Fibroblast of lung (primary cell): Measurements from ENCODE around the gene EFR3B. TPM values are rescaled to one million over a fixed set of nuclear protein-coding genes. Genes with fewer than 3 reads are reported as not detected.

Experiments used
- DNase-seq, 2 donors: peaks; one replicate each; pipeline versions ENCODE4 v3.0.0 to v3.0.0-alpha.2; 2010; ENCODE audit warnings: low read depth in 2 of 2
- H2AFZ ChIP-seq: 2 replicates; pipeline ENCODE4 v1.5.1; 2012; ENCODE audit warnings: low read length, control low read depth, inconsistent platforms
- H3K27ac ChIP-seq: 2 replicates; pipeline ENCODE4 v1.5.1; 2011; ENCODE audit warnings: low read length, control low read depth; ENCODE audit not compliant: insufficient read depth
- H3K27me3 ChIP-seq: 2 replicates; pipeline ENCODE4 v1.5.1; 2011; ENCODE audit warnings: mild to moderate bottlenecking, low read length; ENCODE audit not compliant: control insufficient read depth, insufficient read depth
- H3K36me3 ChIP-seq: 2 replicates; pipeline ENCODE4 v1.5.1; 2011; ENCODE audit warnings: low read length; ENCODE audit not compliant: control insufficient read depth, insufficient read depth
- H3K4me1 ChIP-seq: 2 replicates; pipeline ENCODE4 v1.5.1; 2011; ENCODE audit warnings: low read length; ENCODE audit not compliant: control insufficient read depth, insufficient read depth; ENCODE audit errors: extremely low read depth
- H3K4me2 ChIP-seq: 2 replicates; pipeline ENCODE4 v1.5.1; 2011; ENCODE audit warnings: low read length, control low read depth; ENCODE audit not compliant: insufficient read depth; ENCODE audit errors: extremely low read depth
- H3K4me3 ChIP-seq, 4 experiments: fragments of 200-600 bp in 1 of 4; sonication (generic) in 1 of 4; replicated peaks in 1 of 4; 2 replicates each; pipeline ENCODE4 v1.5.1; 2011 to 2016; ENCODE audit warnings: low read length in 4 of 4, low read depth in 3 of 4, mild to moderate bottlenecking in 3 of 4, control low read depth in 2 of 4, inconsistent platforms in 1 of 4, mixed read lengths in 1 of 4; ENCODE audit not compliant: insufficient read depth in 1 of 4; ENCODE audit errors: control extremely low read depth in 1 of 4
- H3K79me2 ChIP-seq: 2 replicates; pipeline ENCODE4 v1.5.1; 2012; ENCODE audit warnings: mild to moderate bottlenecking, low read length, inconsistent platforms; ENCODE audit not compliant: control insufficient read depth, insufficient read depth
- H3K9ac ChIP-seq: 2 replicates; pipeline ENCODE4 v1.5.1; 2011; ENCODE audit warnings: mild to moderate bottlenecking, low read length, control low read depth; ENCODE audit not compliant: insufficient read depth
- H3K9me3 ChIP-seq: 2 replicates; pipeline ENCODE4 v1.5.1; 2012; ENCODE audit warnings: low read depth, low read length; ENCODE audit not compliant: control insufficient read depth, insufficient read depth
- H4K20me1 ChIP-seq: 2 replicates; pipeline ENCODE4 v1.5.1; 2011; ENCODE audit warnings: low read length; ENCODE audit not compliant: control insufficient read depth, insufficient read depth; ENCODE audit errors: extremely low read depth
- EZH2 ChIP-seq: IDR thresholded peaks from 2 replicates; pipeline ENCODE4 v1.5.1; 2012; ENCODE audit warnings: low read length, control low read depth, mild to moderate bottlenecking; ENCODE audit errors: missing control alignments
- polyA plus RNA-seq, 2 donors: library from polyadenylated mRNA; depleted of rRNA in 1 of 2; stranded (reverse) in 1 of 2; unstranded in 1 of 2; fragments of >200 nt; gene quantifications; 2 replicates each; pipeline ENCODE4 v1.2.1, GENCODE V29; 2011 to 2012; ENCODE audit warnings: missing spikeins in 1 of 2
- total RNA-seq: library from RNA; depleted of rRNA; stranded (reverse); fragments of >200 nt; gene quantifications from 2 replicates; pipeline ENCODE4 v1.2.1, GENCODE V29; 2014
- TF ChIP-seq, protein P1 (sequence below), 2 donors: IDR thresholded peaks in 1 of 2; conservative IDR thresholded peaks in 1 of 2; 1 replicate in 1 of 2; 2 replicates in 1 of 2; pipeline ENCODE4 v1.5.1; 2011 to 2012; ENCODE audit warnings: low read length in 2 of 2, control low read depth in 1 of 2, inconsistent platforms in 1 of 2, low read depth in 1 of 2, mild to moderate bottlenecking in 1 of 2

Gene EFR3B
- total and polyA plus RNA-seq, 2 donors (not counting 1 experiment from before 2014, with no cell fraction given): 0.03 to 0.50 TPM

DNA sequence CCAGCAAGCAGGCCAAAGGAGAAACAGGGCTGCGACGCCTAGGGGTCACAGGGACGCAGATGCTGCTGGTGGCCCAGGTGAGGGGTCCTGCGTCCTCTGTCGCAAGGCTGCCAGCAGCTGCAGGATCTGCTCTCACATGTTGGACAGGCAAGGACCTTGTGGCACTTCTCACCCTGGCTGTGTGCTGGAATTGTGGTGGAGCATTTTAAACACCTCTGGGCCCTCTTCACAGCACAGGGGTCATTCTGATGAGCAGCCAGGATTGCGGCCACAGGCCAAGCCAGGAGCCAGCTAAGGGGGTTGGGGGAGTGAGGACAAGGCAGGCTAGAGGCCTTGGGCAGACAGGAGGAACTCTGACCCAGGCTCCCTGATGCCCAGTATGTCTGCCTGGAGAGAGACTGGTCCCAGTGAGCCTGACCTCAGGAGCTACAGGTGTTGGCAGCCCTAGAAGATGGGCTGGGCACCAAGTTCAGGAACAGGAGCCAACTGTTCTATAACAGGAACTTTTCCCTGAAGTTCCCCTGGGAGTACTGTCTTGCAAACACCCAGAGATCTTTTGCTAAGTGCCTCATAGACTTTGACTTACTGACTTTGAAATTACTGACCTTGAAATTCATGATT is 40.2 kb downstream of the EFR3B start:
- no peak overlapping the region for H3K9ac ChIP-seq
- H4K20me1 ChIP-seq: no peaks in the 10 kb centered on the region
- no peak overlapping the region for H3K4me2 ChIP-seq
- no peak overlapping the region for H3K4me3 ChIP-seq
- no peaks in the 10 kb centered on the region for H3K79me2 ChIP-seq
- H3K27ac ChIP-seq: no peak overlapping the region
- no peak overlapping the region for H2AFZ ChIP-seq
- H3K36me3 ChIP-seq: no peaks in the 10 kb centered on the region
- DNase-seq: no peak
- TF ChIP-seq, protein P1, sequence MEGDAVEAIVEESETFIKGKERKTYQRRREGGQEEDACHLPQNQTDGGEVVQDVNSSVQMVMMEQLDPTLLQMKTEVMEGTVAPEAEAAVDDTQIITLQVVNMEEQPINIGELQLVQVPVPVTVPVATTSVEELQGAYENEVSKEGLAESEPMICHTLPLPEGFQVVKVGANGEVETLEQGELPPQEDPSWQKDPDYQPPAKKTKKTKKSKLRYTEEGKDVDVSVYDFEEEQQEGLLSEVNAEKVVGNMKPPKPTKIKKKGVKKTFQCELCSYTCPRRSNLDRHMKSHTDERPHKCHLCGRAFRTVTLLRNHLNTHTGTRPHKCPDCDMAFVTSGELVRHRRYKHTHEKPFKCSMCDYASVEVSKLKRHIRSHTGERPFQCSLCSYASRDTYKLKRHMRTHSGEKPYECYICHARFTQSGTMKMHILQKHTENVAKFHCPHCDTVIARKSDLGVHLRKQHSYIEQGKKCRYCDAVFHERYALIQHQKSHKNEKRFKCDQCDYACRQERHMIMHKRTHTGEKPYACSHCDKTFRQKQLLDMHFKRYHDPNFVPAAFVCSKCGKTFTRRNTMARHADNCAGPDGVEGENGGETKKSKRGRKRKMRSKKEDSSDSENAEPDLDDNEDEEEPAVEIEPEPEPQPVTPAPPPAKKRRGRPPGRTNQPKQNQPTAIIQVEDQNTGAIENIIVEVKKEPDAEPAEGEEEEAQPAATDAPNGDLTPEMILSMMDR (conservative IDR thresholded peaks at IDR 0.05 in 1 of 2, IDR thresholded peaks at IDR 0.05 in 1 of 2; ENCODE audit: low read depth in 1 of 2, low read length in 2 of 2): no peak
- no peak for TF ChIP-seq EZH2
- peaks cover 4% of the 10 kb centered on the region for H3K4me1 ChIP-seq
- H3K27me3 ChIP-seq: peaks cover 8% of the 10 kb centered on the region
- no peaks in the 10 kb centered on the region for H3K9me3 ChIP-seq

DNA sequence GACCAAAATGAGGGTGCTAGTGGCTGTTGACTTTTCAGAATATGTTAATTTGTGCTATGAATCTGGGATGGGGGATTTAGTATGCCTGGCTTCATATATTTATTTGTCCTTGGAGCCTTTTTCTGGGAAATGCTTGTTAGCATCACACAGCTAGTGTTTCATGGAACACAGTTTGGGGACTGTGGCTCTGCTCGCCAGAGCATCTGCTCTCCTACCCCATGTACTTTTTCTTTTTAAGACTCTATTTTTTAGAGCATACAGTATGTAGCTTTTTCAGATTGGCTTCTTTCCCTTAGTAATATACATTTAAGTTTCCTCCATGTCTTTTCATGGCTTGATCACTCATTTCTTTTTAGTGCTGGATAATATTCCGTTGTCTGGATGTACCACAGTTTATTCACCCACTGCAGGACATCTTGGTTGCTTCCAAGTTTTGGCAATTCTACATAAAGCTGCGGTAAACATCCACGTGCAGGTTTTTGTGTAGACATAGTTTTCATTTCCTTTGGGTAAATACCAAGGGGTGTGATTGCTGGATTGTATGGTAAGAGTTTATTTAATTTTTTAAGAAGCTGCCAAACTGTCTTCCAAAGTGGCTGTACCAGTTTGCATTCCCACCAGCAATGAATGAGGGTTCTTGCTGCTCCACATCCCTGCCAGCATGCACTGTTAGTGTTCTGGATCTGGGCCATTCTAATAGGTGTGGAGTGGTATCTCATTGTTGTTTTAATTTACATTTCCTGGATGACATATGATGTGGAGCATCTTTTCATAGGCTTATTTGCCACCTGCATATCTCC is 44.1 kb downstream of the EFR3B start:
- TF ChIP-seq, protein P1 (conservative IDR thresholded peaks at IDR 0.05 in 1 of 2, IDR thresholded peaks at IDR 0.05 in 1 of 2; ENCODE audit: low read depth in 1 of 2, low read length in 2 of 2): no peak
- no peak for TF ChIP-seq EZH2
- no peaks in the 10 kb centered on the region for H3K9me3 ChIP-seq
- no peaks in the 10 kb centered on the region for H3K79me2 ChIP-seq
- H3K36me3 ChIP-seq: no peaks in the 10 kb centered on the region
- H2AFZ ChIP-seq: no peak overlapping the region
- no peaks in the 10 kb centered on the region for H4K20me1 ChIP-seq
- no peak overlapping the region for H3K27ac ChIP-seq
- H3K4me2 ChIP-seq: no peak overlapping the region
- no peak overlapping the region for H3K4me3 ChIP-seq
- DNase-seq: no peak
- H3K4me1 ChIP-seq: no peaks in the 10 kb centered on the region
- H3K9ac ChIP-seq: no peak overlapping the region
- H3K27me3 ChIP-seq: peaks cover 8% of the 10 kb centered on the region

DNA sequence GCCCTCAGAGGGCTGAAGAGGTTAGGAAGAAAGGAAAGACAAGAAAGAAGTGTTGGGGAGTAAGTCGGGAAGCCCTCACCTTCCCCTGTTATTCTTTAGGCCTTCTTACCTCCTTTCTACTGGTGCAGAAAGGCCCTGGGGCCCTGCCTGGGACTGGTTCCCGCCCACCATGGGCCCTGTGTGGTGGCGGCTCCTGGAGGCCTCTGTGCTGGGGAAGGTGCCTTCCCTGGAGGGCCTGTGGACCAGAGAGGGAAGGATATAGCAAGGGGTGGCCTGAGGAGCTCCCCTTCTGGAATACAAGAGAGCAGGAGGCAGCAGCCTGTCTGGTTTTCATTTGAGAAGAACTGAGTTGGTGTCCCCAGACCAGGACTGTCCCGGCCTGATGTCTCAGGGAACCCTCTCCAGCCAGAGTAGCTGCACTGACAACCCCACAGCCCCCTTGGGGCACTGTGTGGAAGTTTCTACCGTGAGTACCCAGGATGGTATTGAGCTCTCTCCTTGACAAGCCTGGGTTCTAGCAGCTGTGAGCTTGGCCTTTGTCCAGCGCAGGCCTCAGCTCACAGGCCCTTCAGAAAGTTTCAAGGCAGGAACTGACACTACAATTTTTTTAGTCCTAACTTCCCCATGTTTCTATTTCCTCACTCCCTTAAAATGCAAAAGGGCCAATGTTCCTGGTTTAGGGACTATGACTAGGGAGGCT is 47.1 kb downstream of the EFR3B start:
- no peak for DNase-seq
- Histone ChIP-seq H3K36me3 (no peaks in the 10 kb centered on the region), H2AFZ (no peak overlapping the region), H3K4me3 (no peak overlapping the region), H3K9ac (no peak overlapping the region), H4K20me1 (no peaks in the 10 kb centered on the region), H3K79me2 (no peaks in the 10 kb centered on the region), H3K27ac (no peak overlapping the region), H3K4me1 (no peaks in the 10 kb centered on the region), H3K27me3 (no peaks in the 10 kb centered on the region), H3K9me3 (no peaks in the 10 kb centered on the region), H3K4me2 (no peak overlapping the region)
- no peak for TF ChIP-seq EZH2
- TF ChIP-seq, protein P1 (conservative IDR thresholded peaks at IDR 0.05 in 1 of 2, IDR thresholded peaks at IDR 0.05 in 1 of 2; ENCODE audit: low read depth in 1 of 2, low read length in 2 of 2): no peak
